Measurements from ENCODE around the gene SHROOM4.

Gene SHROOM4

GRCh38 chrX:50618788-50619558, 195.0 kb downstream of the SHROOM4 start:
- no peak for DNase-seq (ENCODE audit: low read depth)

- no peak for DNase-seq (ENCODE audit: low read depth)
These were observed 196.8 kb downstream of the SHROOM4 start for GRCh38 chrX:50617183-50617582.

- DNase-seq (ENCODE audit: low read depth), result no peak
These were observed 198.3 kb downstream of the SHROOM4 start for GRCh38 chrX:50615570-50616158.

GRCh38 chrX:50614460-50614859, 199.5 kb downstream of the SHROOM4 start:
- DNase-seq (ENCODE audit: low read depth), result no peak

GRCh38 chrX:50613846-50614245, 200.1 kb downstream of the SHROOM4 start:
- DNase-seq (ENCODE audit: low read depth), result no peak

- DNase-seq (ENCODE audit: low read depth), result no peak
These were observed 204.2 kb downstream of the SHROOM4 start for GRCh38 chrX:50609796-50610195.

GRCh38 chrX:50606300-50606950, 207.6 kb downstream of the SHROOM4 start:
- no peak for DNase-seq (ENCODE audit: low read depth)

GRCh38 chrX:50596056-50596455, 217.9 kb downstream of the SHROOM4 start:
- no peak for DNase-seq (ENCODE audit: low read depth)

GRCh38 chrX:50594788-50595187, 219.2 kb downstream of the SHROOM4 start:
- DNase-seq (ENCODE audit: low read depth), result no peak

- no peak for DNase-seq (ENCODE audit: low read depth)
These were observed 227.0 kb downstream of the SHROOM4 start for GRCh38 chrX:50586980-50587379.

- no peak for DNase-seq (ENCODE audit: low read depth)
These were observed 227.6 kb downstream of the SHROOM4 start for GRCh38 chrX:50586407-50586806.

- no peak for DNase-seq (ENCODE audit: low read depth)
These were observed 232.6 kb downstream of the SHROOM4 start for GRCh38 chrX:50581405-50581804.

GRCh38 chrX:50579955-50580354, 234.0 kb downstream of the SHROOM4 start:
- peak; percentile 43 for DNase-seq (ENCODE audit: low read depth)

- DNase-seq (ENCODE audit: low read depth), result no peak
These were observed 236.7 kb downstream of the SHROOM4 start for GRCh38 chrX:50577326-50577725.

- DNase-seq (ENCODE audit: low read depth), result no peak
These were observed 246.4 kb downstream of the SHROOM4 start for GRCh38 chrX:50567636-50568035.

- DNase-seq (ENCODE audit: low read depth), result no peak
These were observed 248.3 kb downstream of the SHROOM4 start for GRCh38 chrX:50565718-50566117.

Data from ELR (cell line).